GM23248 (cell line): ENCODE data around the gene GRB14. TPM values are rescaled to one million over a fixed set of nuclear protein-coding genes. Genes with fewer than 3 reads are reported as not detected.
"Not testable (repeated sequence)": the region's sequence is repeated elsewhere in the genome, so short reads cannot be mapped to it uniquely, and the experiment has no call there.

ENCODE experiments used
- DNase-seq: peaks from one replicate; pipeline ENCODE4 v3.0.0-alpha.2; 2015
- H2AFZ ChIP-seq: fragments of 200-600 bp; sonication (generic); 2 replicates; pipeline ENCODE4 v1.6.1; 2016; ENCODE audit warnings: antibody characterized with exemption
- H3F3A ChIP-seq: fragments of 200-600 bp; sonication (generic); 2 replicates; pipeline ENCODE4 v1.6.1; 2016; ENCODE audit warnings: mild to moderate bottlenecking, antibody characterized with exemption, mixed run types; ENCODE audit not compliant: insufficient read depth
- H3K27ac ChIP-seq: fragments of 200-600 bp; sonication (generic); 2 replicates; pipeline ENCODE4 v1.5.1; 2016; ENCODE audit warnings: mild to moderate bottlenecking
- H3K27me3 ChIP-seq: fragments of 200-600 bp; sonication (generic); replicated peaks from 2 replicates; pipeline ENCODE4 v1.6.1; 2016; ENCODE audit warnings: mild to moderate bottlenecking; ENCODE audit not compliant: insufficient read depth
- H3K36me3 ChIP-seq: fragments of 200-600 bp; sonication (generic); 2 replicates; pipeline ENCODE4 v1.6.1; 2016; ENCODE audit warnings: low read depth, mild to moderate bottlenecking
- H3K4me1 ChIP-seq: fragments of 200-600 bp; sonication (generic); 2 replicates; pipeline ENCODE4 v1.6.1; 2016; ENCODE audit warnings: mild to moderate bottlenecking; ENCODE audit not compliant: insufficient read depth
- H3K4me2 ChIP-seq: fragments of 200-600 bp; sonication (generic); one replicate; pipeline ENCODE4 v1.6.1; 2016; ENCODE audit warnings: mild to moderate bottlenecking; ENCODE audit not compliant: unreplicated experiment
- H3K4me3 ChIP-seq: fragments of 200-600 bp; sonication (generic); 2 replicates; pipeline ENCODE4 v1.5.1; 2016; ENCODE audit warnings: mild to moderate bottlenecking
- H3K79me2 ChIP-seq: fragments of 200-600 bp; sonication (generic); 2 replicates; pipeline ENCODE4 v1.6.1; 2016; ENCODE audit warnings: mild to moderate bottlenecking; ENCODE audit not compliant: insufficient read depth
- H3K9ac ChIP-seq: fragments of 200-600 bp; sonication (generic); 2 replicates; pipeline ENCODE4 v1.6.1; 2016; ENCODE audit warnings: mild to moderate bottlenecking
- H3K9me2 ChIP-seq: fragments of 200-600 bp; sonication (generic); 2 replicates; pipeline ENCODE4 v1.6.1; 2016; ENCODE audit warnings: mixed run types, mild to moderate bottlenecking, moderate library complexity; ENCODE audit not compliant: insufficient read depth
- H3K9me3 ChIP-seq: fragments of 200-600 bp; sonication (generic); one replicate; pipeline ENCODE4 v1.6.1; 2017; ENCODE audit warnings: low read depth
- H4K20me1 ChIP-seq: fragments of 200-600 bp; sonication (generic); 2 replicates; pipeline ENCODE4 v1.6.0; 2016; ENCODE audit not compliant: insufficient read depth
- EZH2 ChIP-seq: fragments of 200-600 bp; sonication (generic); IDR thresholded peaks from 2 replicates; pipeline ENCODE4 v1.6.1; 2018; ENCODE audit warnings: antibody characterized with exemption, mild to moderate bottlenecking; ENCODE audit not compliant: insufficient read depth, poor library complexity, severe bottlenecking
- EZH2phosphoT487 ChIP-seq: fragments of 200-600 bp; sonication (generic); IDR thresholded peaks from 2 replicates; pipeline ENCODE4 v1.6.1; 2018; ENCODE audit warnings: antibody characterized with exemption, moderate library complexity, mild to moderate bottlenecking, low read depth; ENCODE audit not compliant: insufficient read depth
- WGBS, 2 experiments: methylation state at CpG; one replicate each; pipeline ENCODE4 v1.1.6; 2015 to 2017; ENCODE audit warnings: low lambda C conversion rate in 2 of 2, low coverage in 1 of 2; ENCODE audit errors: missing lambda C conversion rate in 2 of 2; 5-methylcytosine and 5-hydroxymethylcytosine counted together
- in situ Hi-C: fragments of 300-500 bp; cut with MboI; formaldehyde crosslinking; loops from 2 replicates; pipeline ENCODE4 v1.15.0; 2020
- polyA plus RNA-seq: library from polyadenylated mRNA; unstranded; fragments of >200 nt; fragmentation: Nextera tagmentation; extraction: Ambion mirVana; gene quantifications from 2 replicates; pipeline ENCODE4 v1.2.1, GENCODE V29; 2016
- total RNA-seq: library from RNA; depleted of rRNA; stranded (reverse); fragments of >200 nt; shearing (Covaris generic); gene quantifications from 2 replicates; pipeline ENCODE4 v1.2.3, GENCODE V29; 2014

GRB14 gene
- total and polyA plus RNA-seq, 2 experiments from 2014 or later = 0.23 TPM; not detected in 1

DNA sequence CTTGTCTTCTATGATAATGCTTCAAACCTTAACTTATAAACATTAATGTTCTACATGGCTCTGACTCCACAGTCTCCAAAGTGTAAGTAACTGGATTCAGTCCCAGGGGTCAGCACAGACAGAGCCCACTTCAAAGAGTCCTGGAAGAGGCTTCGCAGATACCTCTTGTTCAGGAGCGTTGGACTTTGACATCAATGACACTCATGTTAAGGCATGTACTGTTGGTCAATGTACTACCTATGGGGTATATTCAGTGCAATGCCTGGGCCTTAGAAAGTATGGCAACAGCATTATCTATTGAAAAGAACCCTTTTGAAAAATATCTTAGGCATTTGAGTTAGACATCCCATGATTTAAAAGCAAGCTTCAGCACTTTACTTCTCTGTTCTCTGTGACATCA, 143.1 kb downstream of the GRB14 start:
- Histone ChIP-seq H3K79me2 (no peaks in the 10 kb centered on the region), H4K20me1 (no peaks in the 10 kb centered on the region), H3K36me3 (no peaks in the 10 kb centered on the region), H3K27ac (no peak overlapping the region), H2AFZ (no peak overlapping the region), H3K9me3 (no peaks in the 10 kb centered on the region), H3K9me2 (no peaks in the 10 kb centered on the region), H3K27me3 (no peaks in the 10 kb centered on the region), H3K4me3 (no peak overlapping the region), H3K4me2 (no peak overlapping the region), H3K9ac (no peak overlapping the region), H3F3A (no peaks in the 10 kb centered on the region), H3K4me1 (no peaks in the 10 kb centered on the region)
- no peak for DNase-seq
- 94 to 97% methylated on average over 2 of the region's 2 CpGs for WGBS, 2 experiments
- TF ChIP-seq EZH2phosphoT487 = no peak
- no peak for TF ChIP-seq EZH2
- in situ Hi-C loops = loop anchor here (25.0 kb wide), 1 partner anchor 1291 kb away; no protein-coding TSS in a partner anchor

DNA sequence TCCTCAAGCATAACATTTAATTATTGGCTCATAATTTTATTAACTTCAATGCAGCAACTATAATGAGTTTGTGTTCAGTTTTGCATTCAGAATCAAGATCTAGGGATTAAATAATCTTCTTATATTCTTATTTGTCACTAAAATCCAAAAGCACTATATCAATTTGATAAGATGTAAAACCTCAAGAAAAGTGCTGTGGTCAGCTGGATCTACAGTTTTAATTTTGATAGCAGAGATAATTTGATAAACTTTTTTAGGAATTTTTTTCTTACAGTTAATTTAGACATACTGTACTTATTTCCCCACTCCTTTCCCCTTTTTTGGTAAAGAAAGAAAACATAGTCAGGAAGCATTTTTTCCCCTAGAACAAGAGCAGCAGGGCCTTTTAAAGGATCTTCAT, 146.4 kb downstream of the GRB14 start:
- in situ Hi-C loops = loop anchor here (25.0 kb wide), 1 partner anchor 1288 kb away; no protein-coding TSS in a partner anchor
- Histone ChIP-seq H2AFZ (no peak overlapping the region), H3K36me3 (no peaks in the 10 kb centered on the region), H3K27me3 (0 out of 2 replicates have a peak, but pooled peaks cover 3% of the 10 kb centered on the region), H3K9ac (no peak overlapping the region), H3K4me3 (no peak overlapping the region), H3K79me2 (no peaks in the 10 kb centered on the region), H3K4me2 (no peak overlapping the region), H4K20me1 (no peaks in the 10 kb centered on the region), H3K9me3 (no peaks in the 10 kb centered on the region), H3K4me1 (no peaks in the 10 kb centered on the region), H3F3A (no peaks in the 10 kb centered on the region), H3K27ac (no peak overlapping the region), H3K9me2 (no peaks in the 10 kb centered on the region)
- DNase-seq = no peak
- TF ChIP-seq EZH2phosphoT487 (no peak), EZH2 (no peak)

GRCh38 chr2:164473021-164473420, 148.3 kb downstream of the GRB14 start:
- WGBS, 2 experiments = 88 to 94% methylated on average over 1 of the region's 1 CpG
- Histone ChIP-seq H3K4me3 (no peak overlapping the region), H4K20me1 (no peaks in the 10 kb centered on the region), H3K36me3 (no peaks in the 10 kb centered on the region), H3K9me3 (no peaks in the 10 kb centered on the region), H3K9ac (no peak overlapping the region), H3K4me1 (no peaks in the 10 kb centered on the region), H3F3A (no peaks in the 10 kb centered on the region), H3K79me2 (no peaks in the 10 kb centered on the region), H3K9me2 (no peaks in the 10 kb centered on the region), H3K27ac (no peak overlapping the region), H3K27me3 (0 out of 2 replicates have a peak, but pooled peaks cover 3% of the 10 kb centered on the region), H3K4me2 (no peak overlapping the region), H2AFZ (no peak overlapping the region)
- TF ChIP-seq EZH2 (no peak), EZH2phosphoT487 (no peak)
- no peak for DNase-seq
- in situ Hi-C loops = no loop called here

GRCh38 chr2:164465047-164465446, 156.2 kb downstream of the GRB14 start:
- 60 to 63% methylated on average over 2 of the region's 2 CpGs for WGBS, 2 experiments
- in situ Hi-C loops, DNase-seq: not testable (repeated sequence)

DNA sequence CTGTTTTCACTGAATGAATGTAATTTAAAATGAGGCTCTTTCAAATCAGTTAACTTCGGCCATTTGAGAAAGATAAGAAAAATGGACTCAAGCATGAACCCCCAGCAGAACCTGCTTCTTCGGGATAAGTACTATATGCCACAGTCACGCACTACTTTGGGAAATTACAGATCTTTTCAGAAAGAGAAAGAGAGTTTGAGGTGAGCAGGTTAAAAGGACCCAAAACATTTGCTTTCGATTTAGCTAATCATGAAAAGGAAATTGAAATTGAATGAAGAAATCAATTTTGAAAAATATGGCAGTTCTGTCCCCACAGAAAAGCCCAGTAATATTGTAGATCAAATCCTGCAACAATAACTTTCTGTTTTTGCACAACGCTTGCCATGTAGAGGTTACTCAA, 156.9 kb downstream of the GRB14 start:
- no peaks in the 10 kb centered on the region for H3K9me3 ChIP-seq
- TF ChIP-seq EZH2 = no peak
- no peak for TF ChIP-seq EZH2phosphoT487
- H3K4me3 ChIP-seq = no peak overlapping the region
- H3F3A ChIP-seq = no peaks in the 10 kb centered on the region
- in situ Hi-C loops = no loop called here
- no peak overlapping the region for H3K27ac ChIP-seq
- DNase-seq = no peak
- H2AFZ ChIP-seq = no peak overlapping the region
- no peaks in the 10 kb centered on the region for H3K36me3 ChIP-seq
- no peaks in the 10 kb centered on the region for H3K4me1 ChIP-seq
- H3K9ac ChIP-seq = no peak overlapping the region
- no peaks in the 10 kb centered on the region for H3K27me3 ChIP-seq
- no peaks in the 10 kb centered on the region for H3K79me2 ChIP-seq
- H4K20me1 ChIP-seq = no peaks in the 10 kb centered on the region
- 60 to 66% methylated on average over 5 of the region's 5 CpGs for WGBS, 2 experiments
- H3K4me2 ChIP-seq = no peak overlapping the region
- H3K9me2 ChIP-seq = no peaks in the 10 kb centered on the region

More at GRCh38 chr2:164465047-164465446, 156.2 kb downstream of the GRB14 start:
- not testable (repeated sequence) for H2AFZ ChIP-seq, H3K9me3 ChIP-seq, H3K9me2 ChIP-seq, H3K4me3 ChIP-seq, H3F3A ChIP-seq, H3K27me3 ChIP-seq, H3K27ac ChIP-seq, H3K79me2 ChIP-seq, H4K20me1 ChIP-seq, H3K36me3 ChIP-seq, H3K9ac ChIP-seq, H3K4me1 ChIP-seq, H3K4me2 ChIP-seq
